ENCODE data around the gene SLAMF6.

- no peak for TF ChIP-seq EZH2 (IDR thresholded peaks at IDR 0.05; ENCODE audit: insufficient read depth, poor library complexity, severe bottlenecking)
- no peak for TF ChIP-seq EZH2phosphoT487 (IDR thresholded peaks at IDR 0.05; ENCODE audit: insufficient read depth, low read depth)
Measured at GRCh38 chr1:160567858-160568682, 45.0 kb upstream of the SLAMF6 start.

Data from GM23248 (cell line).